Epithelial cell of proximal tubule (primary cell): ENCODE measurements around the gene SORL1-AS1.

ENCODE experiments used
- DNase-seq: peaks from one replicate; pipeline ENCODE4 v3.0.0-alpha.2; 2011; ENCODE audit warnings: low read depth
- H3K4me3 ChIP-seq: 2 replicates; pipeline ENCODE4 v1.5.1; 2011; ENCODE audit warnings: low read depth, mild to moderate bottlenecking, low read length
- CTCF ChIP-seq: conservative IDR thresholded peaks from 2 replicates; pipeline ENCODE4 v1.5.1; 2012; ENCODE audit warnings: low read depth, mild to moderate bottlenecking, low read length

The SORL1-AS1 gene

GRCh38 chr11:121452609-121453150 is at the start of gene SORL1-AS1:
Gene SORL1-AS1 (minus strand): TSS chr11:121452967.
- no peak for DNase-seq
- no peak for TF ChIP-seq CTCF

GRCh38 chr11:121500717-121501116 is 48.0 kb upstream of the SORL1-AS1 start:
- DNase-seq, result no peak
- no peak for TF ChIP-seq CTCF

More at GRCh38 chr11:121452609-121453150, at the start of gene SORL1-AS1:
- H3K4me3 ChIP-seq, result peak within 1 kb of the TSS; percentile 62

GRCh38 chr11:121500275-121500674 is 47.5 kb upstream of the SORL1-AS1 start:
- no peak overlapping the region for H3K4me3 ChIP-seq
- TF ChIP-seq CTCF, result no peak
- DNase-seq, result no peak

More at GRCh38 chr11:121500717-121501116, 48.0 kb upstream of the SORL1-AS1 start:
- H3K4me3 ChIP-seq, result no peak overlapping the region

GRCh38 chr11:121499405-121499804 is 46.6 kb upstream of the SORL1-AS1 start:
- no peak overlapping the region for H3K4me3 ChIP-seq
- no peak for DNase-seq
- TF ChIP-seq CTCF, result no peak

GRCh38 chr11:121497176-121497998 is 44.6 kb upstream of the SORL1-AS1 start:
- TF ChIP-seq CTCF, result no peak
- H3K4me3 ChIP-seq, result no peak overlapping the region
- no peak for DNase-seq

GRCh38 chr11:121494355-121495099 is 41.8 kb upstream of the SORL1-AS1 start:
- TF ChIP-seq CTCF, result no peak
- no peak for DNase-seq
- no peak overlapping the region for H3K4me3 ChIP-seq
